Hematopoietic multipotent progenitor cell treated with erythropoietin and hydrocortisone succinate and interleukin-3 and kit ligand, for 17 days (in vitro differentiated cells): Measurements from ENCODE around the gene MAGED4.
"Not testable (repeated sequence)": the region's sequence is repeated elsewhere in the genome, so short reads cannot be mapped to it uniquely, and the experiment has no call there.

ENCODE experiments used
- DNase-seq: peaks from one replicate; pipeline ENCODE4 v3.0.0-alpha.2; 2015; ENCODE audit warnings: low spot score

MAGED4 gene

DNA sequence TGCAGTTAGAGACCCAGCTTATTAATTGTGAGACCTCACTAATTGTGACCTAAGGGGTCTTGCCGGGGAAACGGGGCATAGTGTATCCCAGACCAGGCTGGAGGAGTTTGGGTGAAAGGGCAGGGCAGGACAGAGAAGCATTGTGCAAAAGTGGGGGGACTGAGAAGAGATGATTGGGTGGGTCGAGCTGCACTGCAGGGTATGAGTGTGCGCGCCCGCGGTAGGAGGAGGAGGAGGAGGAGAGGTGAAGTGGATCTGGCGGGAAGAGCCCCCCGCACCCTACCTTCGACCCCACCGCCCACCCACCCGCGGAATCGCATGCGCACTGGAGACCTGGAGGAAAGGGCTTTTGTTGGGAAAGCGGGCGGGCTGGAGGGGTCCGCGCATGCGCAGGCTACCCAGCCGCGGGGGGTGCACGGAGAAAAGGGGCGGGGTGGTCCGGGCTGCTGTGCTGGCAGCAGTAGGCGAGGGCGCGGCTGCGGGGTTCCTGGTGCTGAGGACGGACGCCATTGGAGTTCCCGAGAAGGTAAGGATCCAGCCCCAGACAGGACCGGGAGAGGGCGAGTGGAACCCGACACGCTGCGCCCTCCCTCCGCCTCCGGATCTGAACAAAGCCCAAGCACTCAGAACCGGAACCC is at the start of gene MAGED4:
MAGED4 (plus strand) TSS at position 449 of the 638 bp plus-strand sequence. CDS start 1,035 bp downstream, outside the sequence.
- DNase-seq: not testable (repeated sequence)

DNA sequence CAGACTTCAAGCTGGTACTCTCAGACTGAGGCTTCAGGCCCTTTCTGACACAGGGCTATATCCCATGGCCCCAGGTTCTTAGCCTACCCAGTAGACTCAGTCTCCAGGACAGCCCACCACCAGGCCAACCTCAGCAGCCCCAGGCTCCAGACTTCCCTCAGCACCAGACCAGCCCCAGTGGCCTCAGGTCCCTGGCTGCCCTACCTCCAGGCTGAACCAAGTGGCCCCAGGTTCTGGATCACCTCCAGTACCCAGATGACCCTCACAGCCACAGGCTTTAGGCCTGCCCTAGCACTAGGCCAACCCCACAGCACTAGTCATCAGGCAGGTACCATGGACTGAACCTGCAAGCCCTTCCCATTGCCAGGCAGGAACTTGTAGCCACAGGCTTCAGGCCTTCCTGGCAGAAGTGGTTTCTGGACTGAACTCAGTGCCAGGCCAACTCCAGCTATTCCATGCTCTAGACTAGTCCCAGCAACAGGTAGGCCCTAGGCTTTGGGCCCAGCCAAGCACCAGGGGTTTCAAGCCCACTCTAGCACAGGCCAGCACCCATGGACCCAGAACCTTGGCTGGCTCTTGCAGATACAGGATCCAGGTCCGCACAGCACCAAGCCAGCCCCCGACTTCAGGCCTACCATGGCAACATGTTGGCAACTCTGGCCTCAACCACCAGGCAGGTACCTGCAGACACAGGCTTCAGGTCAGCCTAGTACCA is 45.7 kb upstream of the MAGED4 start:
- no peak for DNase-seq

DNA sequence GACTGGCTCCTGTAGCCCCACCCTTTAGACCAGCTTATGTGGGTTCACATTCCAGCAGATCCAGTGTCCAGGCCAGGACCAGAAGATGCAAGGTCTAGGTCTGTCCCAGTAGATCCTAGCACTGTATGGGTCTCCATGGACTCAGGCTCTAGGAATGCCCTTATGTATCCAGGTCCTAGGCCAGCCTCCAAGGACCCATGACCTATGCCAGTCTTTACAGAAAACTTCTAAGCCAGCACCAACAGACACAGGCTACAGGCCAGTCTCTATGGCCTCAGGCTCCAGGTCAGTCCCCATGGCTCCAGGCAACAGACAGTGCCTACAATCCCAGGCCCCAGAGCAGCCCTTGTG is 45.2 kb upstream of the MAGED4 start:
- no peak for DNase-seq

- DNase-seq: no peak
These were observed 44.7 kb upstream of the MAGED4 start for GRCh38 chrX:52140020-52140419.

DNA sequence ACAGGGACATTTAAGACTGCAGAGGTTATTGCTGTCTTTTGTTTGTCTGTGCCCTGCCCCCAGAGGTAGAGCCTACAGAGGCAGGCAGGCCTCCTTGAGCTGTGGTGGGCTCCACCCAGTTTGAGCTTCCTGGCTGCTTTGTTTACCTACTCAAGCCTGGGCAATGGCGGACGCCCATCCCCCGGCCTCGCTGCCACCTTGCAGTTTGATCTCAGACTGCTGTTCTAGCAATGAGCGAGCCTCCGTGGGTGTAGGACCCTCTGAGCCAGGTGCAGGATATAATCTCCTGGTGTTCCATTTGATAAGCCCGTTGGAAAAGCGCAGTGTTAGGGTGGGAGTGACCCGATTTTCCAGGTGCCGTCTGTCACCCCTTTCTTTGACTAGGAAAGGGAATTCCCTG is 34.0 kb upstream of the MAGED4 start:
- not testable (repeated sequence) for DNase-seq

DNA sequence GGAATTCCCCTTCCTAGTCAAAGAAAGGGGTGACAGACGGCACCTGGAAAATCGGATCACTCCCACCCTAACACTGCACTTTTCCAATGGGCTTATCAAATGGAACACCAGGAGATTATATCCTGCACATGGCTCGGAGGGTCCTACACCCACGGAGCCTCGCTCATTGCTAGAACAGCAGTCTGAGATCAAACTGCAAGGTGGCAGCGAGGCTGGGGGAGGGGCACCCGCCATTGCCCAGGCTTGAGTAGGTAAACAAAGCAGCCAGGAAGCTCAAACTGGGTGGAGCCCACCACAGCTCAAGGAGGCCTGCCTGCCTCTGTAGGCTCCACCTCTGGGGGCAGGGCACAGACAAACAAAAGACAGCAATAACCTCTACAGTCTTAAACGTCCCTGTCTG is 24.5 kb upstream of the MAGED4 start:
- not testable (repeated sequence) for DNase-seq

GRCh38 chrX:52166840-52167239 is 17.8 kb upstream of the MAGED4 start:
- no peak for DNase-seq

DNA sequence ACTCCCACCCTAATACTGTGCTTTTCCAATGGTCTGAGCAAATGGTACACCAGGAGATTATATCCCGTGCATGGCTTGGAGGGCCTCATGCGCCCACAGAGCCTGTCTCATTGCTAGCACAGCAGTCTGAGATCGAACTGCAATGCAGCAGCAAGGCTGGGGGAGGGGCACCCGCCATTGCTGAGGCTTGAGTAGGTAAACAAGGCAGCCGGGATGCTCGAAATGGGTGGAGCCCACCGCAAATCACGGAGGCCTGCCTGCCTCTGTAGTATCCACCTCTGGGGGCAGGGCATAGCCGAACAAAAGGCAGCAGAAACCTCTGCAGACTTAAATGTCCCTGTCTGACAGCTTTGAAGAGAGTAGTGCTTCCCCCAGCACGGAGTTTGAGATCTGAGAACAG is 13.6 kb upstream of the MAGED4 start:
- not testable (repeated sequence) for DNase-seq

DNA sequence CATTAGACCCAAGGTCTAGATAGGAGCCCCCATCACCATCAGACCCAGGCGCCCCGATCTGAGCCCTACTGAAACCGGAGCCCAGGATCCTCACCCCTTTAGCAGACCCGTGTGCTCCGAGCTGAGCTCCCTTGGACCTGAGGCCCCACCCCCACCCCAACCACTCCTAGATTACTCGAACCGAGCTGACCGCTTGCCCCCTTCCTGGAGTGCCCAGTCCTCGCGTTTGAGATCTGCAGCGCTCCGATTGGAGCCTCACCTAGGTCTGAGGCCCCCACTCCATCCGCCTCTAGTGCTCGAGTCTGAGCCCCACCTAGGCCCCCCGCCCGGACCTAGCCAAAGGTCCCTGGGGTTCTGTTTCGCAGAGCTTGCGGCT is 378 bp downstream of the MAGED4 start:
- DNase-seq: not testable (repeated sequence)

DNA sequence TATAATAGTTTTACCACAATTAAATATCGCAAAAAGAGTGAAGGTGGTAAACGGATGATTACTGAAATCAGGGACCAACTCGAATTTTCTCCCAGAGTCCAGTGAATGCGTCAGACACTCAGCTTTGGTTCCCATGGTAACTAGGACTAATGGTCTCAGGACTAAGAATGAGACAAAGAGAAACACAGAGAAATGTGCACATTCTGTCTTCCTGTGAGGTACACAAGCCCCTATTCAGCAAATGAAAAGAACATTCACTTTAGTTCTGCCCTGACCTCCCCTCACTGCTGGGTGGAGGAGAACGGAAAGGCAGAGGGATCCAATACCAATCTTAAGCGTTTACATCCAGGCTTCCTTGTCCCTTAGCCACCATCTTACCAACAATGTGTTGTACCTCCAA is 26.7 kb downstream of the MAGED4 start:
- DNase-seq: not testable (repeated sequence)

- DNase-seq: no peak
These were observed 28.6 kb downstream of the MAGED4 start for GRCh38 chrX:52213276-52213675.

DNA sequence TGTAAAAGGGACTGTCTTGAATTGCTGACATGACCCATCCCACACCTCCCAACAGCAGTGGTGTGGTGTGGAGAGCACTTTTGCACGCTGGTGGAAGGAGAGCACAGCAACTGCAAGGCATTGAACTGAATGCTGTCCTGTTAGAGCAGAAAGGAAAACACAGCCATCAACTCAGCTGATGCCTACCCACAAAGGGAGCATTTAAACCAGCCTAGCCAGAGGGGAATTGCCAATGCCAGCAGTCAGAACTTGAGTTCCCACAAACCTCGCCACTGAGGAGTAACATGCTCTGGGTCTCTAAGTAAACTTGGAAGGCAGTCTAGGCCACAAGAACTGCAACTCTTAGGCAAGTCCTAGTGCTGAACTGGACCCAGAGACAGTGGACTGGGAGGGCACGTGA is 31.9 kb downstream of the MAGED4 start:
- no peak for DNase-seq

- DNase-seq: no peak
These were observed 32.9 kb downstream of the MAGED4 start for GRCh38 chrX:52217494-52218160.

GRCh38 chrX:52220936-52221335 is 36.2 kb downstream of the MAGED4 start:
- no peak for DNase-seq
